ENCODE measurements around the gene EP400.

The EP400 gene

DNA sequence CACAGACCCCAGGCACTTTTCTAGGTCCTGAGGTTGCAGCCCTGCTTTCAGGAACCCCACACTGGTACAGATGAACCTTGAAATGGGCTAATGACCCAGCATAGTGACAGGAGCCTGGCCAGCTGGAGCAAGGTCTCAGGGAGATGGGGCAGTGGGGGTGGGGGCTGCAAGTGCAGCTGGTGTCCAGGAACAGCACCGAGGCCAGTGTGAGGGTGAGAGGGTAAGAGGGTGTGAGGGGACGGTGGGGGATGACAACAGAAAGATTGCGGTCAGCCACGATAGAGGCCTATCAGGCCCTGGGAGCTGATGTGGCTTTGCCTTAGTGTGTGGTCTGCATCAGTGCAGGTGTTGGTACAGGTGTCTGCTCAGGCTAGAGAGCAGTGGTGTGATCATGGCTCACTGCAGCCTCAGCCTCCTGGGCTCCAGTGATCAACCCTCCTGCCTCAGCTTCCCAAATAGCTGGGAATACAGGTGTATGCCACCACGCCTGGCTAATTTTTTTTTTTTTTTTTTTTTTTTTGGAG is 59.7 kb downstream of the EP400 start:
- no peak for DNase-seq (ENCODE audit: low read depth)
- no peak overlapping the region for H3K4me3 ChIP-seq (ENCODE audit: low read depth, low read length)

DNA sequence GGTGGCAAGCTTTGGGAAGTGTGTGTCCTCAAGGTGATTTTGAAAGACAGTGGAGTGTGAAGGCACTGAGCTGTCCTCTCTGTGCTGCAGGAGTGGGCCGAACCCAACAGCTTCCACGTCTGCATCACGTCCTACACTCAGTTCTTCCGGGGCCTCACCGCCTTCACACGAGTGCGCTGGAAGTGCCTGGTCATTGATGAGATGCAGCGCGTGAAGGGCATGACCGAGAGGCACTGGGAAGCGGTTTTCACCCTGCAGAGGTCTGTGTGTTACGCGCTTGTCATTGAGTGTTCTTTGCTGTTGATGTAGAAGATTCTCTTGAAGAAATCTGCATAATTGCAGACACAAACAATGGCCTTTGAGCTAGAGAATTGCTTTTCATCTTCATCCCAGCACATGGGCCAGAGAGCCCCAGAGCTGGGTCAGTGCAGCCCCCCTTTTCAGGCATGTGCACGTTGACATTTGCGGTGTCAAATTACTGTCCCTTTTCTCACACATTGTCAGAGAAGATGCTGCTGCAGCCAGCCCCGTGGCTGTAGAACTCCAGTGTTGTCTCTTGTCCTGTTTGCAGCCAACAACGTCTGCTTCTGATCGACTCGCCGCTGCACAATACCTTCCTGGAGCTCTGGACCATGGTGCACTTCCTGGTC is 63.3 kb downstream of the EP400 start:
- no peak for DNase-seq (ENCODE audit: low read depth)
- H3K4me3 ChIP-seq (ENCODE audit: low read depth, low read length): no peak overlapping the region

DNA sequence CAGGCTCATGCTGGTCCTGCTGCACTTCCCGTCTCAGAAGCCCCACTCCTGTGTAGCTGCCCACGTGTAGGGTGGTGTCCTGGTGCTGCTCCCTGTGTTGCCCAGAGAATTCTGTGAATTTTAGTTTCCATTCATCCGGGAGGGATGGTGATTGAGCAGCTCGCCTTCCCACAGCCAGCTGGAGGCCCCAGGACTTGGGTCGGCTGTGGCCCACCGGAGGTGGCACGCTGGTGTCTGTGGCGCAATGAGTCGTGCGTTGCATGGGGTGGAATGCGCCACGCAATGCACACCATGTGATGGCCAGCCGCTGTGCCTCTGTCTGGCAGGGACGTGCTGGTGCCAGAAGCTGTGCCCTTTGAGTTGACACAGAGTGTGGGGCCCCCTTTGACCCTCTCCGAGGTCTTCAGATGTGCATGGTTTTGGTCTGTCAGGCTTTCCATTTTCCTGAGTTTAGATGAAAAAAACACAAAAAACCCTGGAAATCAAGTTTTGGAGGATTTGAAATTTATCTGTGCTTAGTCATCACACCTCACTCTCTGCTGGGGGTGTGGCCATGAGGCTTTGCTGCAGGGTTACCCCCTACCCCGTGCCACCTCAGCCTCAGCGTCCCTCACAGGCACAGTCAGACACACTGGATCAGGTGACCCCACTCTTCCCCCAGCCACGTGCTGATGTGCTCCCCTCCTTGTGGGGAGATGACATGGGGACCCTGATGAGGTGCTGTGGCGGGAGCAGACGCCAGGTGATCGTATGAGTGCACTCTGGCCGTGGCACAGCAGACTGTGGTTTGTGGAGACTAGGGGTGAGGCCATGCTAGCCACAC is 64.6 kb downstream of the EP400 start:
- H3K4me3 ChIP-seq (ENCODE audit: low read depth, low read length): no peak overlapping the region
- DNase-seq (ENCODE audit: low read depth): no peak

DNA sequence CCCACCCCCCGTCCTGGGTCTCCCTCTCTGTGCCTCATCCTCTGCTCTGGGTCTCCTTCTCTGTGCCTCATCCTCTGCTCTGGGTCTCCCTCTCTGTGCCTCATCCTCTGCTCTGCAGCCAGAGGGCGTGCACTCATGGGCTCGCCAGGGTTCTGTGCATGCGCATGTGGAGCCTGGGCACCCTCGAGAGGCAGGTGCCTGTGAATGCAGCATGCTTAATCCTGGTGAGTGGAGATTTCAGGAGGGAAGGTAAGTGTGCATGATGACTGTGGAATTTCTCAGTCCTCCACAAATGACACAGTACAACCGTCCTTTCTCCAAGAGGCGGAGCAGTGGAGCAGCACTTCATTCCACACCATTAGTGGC is 65.2 kb downstream of the EP400 start:
- H3K4me3 ChIP-seq (ENCODE audit: low read depth, low read length): no peak overlapping the region
- DNase-seq (ENCODE audit: low read depth): no peak

DNA sequence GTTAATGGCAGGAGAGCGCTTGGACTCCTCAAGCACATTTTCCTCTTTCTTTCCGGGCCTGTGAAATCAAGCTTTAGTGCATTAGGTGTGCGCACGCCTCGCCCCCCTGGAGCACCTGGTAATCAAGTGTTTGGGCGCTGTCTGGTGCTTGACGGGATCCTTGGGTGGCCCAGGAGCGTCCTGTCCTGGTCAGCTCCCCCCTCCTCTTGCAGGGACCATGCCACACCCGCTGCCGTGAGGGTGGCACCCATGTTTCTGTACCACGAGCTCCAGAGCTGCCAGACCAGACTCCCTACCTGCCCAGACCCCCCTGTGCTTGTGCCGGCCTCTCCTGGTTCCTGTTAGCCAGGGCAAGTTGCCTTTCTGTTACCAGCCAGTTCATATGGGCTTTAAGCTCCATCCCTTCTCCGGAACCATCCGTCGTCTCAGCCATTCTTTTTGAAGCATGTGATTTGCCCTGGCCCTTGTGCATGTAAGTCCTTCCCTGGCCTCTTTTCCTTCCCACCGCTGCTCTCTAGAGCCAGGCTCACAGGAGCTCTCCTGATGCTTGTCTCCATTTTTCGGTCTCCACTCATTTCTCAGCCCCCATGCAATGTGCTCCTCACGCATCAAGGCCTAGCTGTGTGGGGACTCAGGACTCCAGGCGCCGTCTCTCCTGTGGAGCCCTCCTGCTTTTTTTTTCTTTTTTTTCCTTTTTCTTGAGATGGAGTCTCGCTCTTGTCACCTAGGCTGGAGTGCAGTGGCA is 66.1 kb downstream of the EP400 start:
- no peak overlapping the region for H3K4me3 ChIP-seq (ENCODE audit: low read depth, low read length)
- no peak for DNase-seq (ENCODE audit: low read depth)

DNA sequence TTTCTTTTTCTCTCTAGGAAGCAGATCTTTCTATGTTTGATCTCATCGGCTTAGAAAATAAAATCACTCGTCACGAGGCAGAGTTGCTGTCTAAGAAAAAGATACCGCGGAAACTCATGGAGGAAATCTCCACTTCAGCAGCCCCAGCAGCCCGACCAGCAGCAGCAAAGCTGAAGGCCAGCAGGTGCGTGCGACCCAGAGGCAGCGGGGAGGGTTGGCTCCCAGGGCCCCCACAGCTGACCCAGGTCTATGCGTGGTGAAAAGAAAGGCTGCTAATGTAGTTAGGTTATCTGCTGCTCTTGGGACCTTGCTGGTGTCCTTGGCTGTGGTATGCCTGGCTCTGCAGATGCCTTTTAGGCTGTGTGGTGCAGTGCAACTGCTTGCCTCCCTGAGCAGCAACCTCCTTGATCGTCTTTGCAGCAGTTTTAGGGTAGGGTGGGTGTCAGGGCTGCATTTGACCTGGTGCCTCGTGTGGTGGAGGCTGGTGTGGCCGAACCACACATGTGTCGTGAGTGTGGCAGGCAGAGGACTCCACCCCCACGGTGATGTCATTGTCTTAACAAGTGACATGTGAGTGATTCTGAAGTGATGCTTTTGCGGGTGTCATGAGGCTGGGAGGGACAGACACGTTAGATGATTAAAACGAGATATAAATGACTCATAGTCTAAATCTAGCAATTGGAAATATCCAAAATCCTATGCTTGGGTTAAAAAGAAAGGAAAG is 68.6 kb downstream of the EP400 start:
- DNase-seq (ENCODE audit: low read depth): no peak

DNA sequence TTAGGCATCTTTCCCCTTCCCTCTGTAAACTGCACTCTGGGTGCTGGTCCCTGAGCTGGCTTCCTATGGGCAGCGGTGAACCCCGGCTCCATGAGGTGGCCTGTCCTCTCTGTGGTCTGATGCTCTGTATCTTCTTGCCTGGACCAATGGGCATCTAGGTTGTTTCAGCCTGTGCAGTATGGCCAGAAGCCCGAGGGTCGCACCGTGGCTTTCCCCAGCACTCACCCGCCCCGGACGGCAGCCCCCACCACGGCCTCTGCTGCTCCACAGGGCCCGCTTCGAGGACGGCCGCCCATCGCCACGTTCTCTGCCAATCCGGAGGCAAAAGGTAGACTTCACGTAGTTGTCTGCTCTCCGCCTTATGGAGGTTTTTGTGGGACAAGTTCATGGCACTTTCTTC is 70.1 kb downstream of the EP400 start:
- no peak overlapping the region for H3K4me3 ChIP-seq (ENCODE audit: low read depth, low read length)
- no peak for DNase-seq (ENCODE audit: low read depth)

More for the DNA sequence above, 68.6 kb downstream of the EP400 start:
- H3K4me3 ChIP-seq (ENCODE audit: low read depth, low read length): no peak overlapping the region

DNA sequence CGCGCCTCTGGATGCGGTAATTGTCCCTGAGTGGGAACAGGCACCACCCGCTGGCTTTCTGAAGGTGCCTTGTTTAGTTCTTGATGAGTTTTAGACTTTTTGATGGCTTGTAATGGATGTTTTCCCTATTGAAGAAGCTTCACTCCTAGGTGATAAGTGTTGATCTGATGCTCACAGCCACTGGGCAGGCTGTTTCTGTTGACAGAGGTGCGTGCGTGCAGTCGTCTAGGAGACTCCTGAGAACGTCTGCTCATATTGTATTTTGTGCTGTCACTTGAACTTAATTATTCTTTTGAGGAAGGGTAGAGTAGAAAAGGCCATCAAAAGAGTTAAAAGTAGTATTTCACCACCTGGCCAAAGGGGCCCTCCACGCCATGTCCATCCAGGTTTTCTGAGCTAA is 70.5 kb downstream of the EP400 start:
- no peak for DNase-seq (ENCODE audit: low read depth)
- no peak overlapping the region for H3K4me3 ChIP-seq (ENCODE audit: low read depth, low read length)

DNA sequence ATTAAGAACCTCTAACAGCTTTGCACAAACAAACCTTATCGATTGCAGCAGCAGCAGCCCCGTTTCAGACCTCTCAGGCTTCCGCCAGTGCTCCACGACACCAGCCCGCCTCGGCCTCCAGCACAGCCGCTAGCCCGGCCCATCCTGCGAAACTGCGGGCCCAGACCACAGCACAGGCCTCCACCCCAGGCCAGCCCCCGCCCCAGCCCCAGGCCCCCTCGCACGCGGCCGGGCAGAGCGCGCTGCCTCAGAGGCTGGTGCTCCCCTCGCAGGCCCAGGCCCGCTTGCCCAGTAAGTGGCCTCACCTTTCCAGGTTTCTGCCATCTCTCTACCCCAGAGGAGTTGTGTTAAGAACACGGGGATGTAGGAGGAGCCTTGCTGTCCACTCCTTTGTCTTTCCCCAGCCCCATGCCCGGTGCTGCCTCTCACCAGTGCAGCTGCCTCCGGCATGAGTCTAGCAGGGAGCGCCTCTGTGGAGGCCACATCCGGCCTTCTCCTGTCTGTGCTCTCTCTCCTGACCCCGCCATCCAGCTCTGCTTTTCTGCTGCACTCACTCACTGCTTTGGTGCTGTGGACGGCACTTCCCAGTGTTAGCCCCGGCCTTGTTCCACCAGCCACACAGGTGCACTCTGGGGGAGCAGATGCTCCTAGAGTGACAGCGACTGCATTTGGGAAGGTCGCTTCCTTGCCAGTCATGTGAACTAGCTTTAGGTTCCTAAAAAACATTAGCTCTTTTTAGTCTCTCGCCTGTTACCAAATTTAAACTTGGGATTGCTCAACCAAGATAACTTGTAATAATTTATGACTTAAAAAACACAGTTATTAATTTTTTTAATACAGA is 71.5 kb downstream of the EP400 start:
- no peak for DNase-seq (ENCODE audit: low read depth)
- no peak overlapping the region for H3K4me3 ChIP-seq (ENCODE audit: low read depth, low read length)

DNA sequence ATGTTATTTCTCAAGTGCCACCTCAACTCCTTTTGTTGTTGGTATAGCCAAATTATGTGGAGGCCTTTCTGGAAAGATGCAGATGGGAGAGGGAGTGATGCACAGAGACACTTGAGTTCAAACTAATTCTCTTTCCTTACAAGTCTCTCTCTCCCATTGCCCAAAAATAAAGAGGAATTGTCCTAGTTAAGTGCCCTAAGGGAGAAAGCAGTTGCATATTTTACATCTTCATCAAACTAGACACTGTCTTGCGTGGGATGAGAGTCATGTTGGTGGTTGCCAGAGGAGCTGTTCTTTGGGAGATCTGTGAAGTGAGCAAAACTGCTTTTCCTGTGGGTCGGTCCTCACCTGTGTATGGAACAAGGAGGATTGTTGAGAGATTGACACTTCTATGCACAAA is 72.2 kb downstream of the EP400 start:
- no peak for DNase-seq (ENCODE audit: low read depth)

DNA sequence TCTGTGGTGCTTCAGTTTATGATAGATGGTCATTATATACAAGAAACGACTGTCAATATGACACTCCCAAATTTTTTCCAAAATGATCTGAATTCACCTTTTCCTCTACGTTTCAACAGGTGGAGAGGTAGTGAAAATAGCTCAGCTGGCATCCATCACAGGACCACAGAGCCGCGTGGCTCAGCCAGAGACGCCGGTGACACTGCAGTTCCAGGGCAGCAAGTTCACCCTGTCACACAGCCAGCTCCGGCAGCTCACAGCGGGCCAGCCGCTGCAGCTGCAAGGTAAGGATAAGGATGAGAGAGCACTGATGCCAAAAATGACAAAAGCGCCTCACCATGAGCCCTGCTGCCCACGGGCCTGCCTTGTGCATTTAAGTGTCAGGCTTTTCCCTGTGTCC is 73.9 kb downstream of the EP400 start:
- H3K4me3 ChIP-seq (ENCODE audit: low read depth, low read length): no peak overlapping the region
- no peak for DNase-seq (ENCODE audit: low read depth)

More for the DNA sequence above, 72.2 kb downstream of the EP400 start:
- no peak overlapping the region for H3K4me3 ChIP-seq (ENCODE audit: low read depth, low read length)

DNA sequence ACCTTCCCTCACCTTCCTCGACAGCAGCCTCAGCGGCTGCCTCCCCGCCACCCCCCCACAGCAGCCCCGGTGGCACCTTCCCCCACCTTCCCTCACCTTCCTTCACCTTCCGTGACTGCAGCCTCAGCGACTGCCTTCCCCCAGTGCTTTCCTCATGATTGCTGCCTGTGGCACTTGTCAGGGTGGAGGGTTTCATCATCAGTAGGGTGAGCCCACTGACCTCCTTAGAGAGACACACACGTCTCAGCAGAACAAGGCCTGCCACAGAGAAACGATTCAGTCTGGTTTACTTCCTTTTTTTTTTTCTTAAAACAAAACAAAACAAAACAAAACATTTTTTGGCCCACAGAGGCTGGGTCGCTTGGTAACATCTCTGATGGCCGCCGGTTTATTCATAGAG is 75.0 kb downstream of the EP400 start:
- no peak overlapping the region for H3K4me3 ChIP-seq (ENCODE audit: low read depth, low read length)
- DNase-seq (ENCODE audit: low read depth): no peak

DNA sequence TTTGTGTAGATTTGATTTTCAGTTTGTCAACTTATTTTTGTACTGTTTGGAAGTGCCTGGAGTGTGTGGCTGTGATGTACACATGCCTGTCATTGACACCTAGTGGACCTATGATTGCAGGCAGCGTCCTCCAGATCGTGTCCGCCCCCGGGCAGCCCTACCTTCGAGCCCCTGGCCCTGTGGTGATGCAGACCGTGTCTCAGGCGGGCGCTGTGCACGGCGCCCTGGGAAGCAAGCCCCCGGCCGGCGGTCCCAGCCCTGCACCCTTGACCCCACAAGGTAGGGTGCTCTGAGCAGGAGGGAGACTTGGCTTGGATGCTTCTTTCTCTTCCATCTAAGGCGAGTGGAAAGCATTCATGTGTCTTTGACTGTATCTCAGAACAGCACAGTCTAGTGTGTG is 75.8 kb downstream of the EP400 start:
- no peak for DNase-seq (ENCODE audit: low read depth)
- no peak overlapping the region for H3K4me3 ChIP-seq (ENCODE audit: low read depth, low read length)

DNA sequence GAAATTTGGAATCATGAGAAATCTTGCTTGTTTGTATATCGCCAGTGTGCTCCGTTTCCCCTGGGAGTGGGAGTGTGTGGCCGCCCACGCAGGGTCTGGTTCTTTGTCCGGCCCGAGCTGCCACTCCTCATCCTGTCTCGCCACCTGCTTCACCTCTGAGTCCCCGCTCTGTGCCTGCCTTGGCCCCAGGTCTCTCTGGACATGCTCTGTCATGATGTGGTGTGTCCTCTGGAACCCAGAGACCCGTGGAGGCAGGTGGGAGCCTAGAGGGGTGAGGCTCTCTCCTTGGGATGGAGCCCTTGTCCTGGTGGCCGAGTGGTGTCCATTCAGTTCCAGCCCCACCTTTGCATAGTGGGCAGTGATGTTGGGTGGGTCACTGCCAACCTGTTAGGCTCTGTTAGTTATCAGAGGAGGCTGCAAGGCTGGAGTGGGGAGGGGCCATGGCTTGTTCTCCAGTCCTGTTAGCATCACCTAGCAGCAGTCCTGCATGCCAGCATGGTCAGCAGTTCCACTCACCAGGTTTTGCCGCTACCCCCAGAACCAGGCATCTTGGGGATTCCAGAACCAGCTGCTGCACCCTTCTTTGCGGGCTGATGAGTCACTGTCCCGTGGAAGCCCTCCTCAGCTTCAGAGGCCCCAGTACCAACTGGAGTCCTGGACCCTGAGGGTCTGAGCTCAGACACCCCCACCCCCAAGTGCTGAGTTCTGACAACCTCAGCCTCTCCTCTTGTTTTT is 76.5 kb downstream of the EP400 start:
- DNase-seq (ENCODE audit: low read depth): no peak
- H3K4me3 ChIP-seq (ENCODE audit: low read depth, low read length): no peak overlapping the region

DNA sequence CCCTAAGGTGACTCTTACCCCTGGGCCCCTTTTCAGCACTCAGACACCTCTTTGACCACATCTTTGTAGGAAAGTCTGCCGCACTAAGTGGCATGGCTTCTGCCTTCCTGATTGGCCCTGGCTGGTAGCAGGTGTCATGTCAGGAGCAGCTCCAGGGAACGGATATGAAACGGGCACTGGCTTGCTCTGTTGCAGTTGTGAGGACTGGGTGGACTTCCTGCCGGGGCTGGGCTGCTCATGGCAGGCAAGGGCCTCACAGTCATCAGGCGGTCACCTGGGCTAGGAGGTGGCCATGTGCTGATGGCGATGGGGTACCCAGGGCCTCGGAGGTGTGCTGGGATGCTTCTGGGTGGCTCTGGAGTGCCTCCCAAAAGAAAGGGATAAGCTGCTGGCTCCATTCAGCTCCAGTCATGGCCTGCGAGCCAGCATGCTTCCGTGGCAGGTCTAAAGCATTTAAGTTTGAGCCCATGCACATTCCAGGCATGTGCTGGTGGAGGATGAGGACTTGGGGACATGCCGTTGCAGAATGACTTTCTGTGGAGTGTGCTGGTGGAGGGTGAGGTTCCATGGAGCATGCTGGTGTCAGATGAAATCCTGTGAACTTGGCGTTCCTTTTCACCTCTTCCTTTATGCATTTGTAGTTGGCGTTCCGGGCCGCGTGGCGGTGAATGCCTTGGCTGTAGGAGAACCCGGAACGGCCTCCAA is 77.2 kb downstream of the EP400 start:
- H3K4me3 ChIP-seq (ENCODE audit: low read depth, low read length): no peak overlapping the region
- DNase-seq (ENCODE audit: low read depth): no peak

DNA sequence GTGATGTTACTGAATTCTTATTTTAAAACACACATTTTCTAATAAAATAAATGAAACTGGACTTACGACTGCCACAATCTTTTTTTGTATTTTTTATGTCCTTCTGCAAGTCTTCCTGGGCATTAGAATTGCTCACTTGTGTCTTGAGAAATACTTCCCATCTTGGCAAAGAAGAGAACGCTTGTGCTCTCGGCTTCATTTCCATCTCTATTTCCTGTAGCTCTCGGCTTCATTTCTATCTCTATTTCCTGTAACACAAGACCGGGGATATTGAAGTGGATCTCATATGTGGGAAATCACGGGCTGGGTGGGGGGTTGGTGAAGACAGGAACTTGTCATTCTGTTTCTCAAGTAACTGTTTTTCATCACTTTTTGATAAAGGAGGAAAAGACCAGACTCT is 77.9 kb downstream of the EP400 start:
- DNase-seq (ENCODE audit: low read depth): no peak
- H3K4me3 ChIP-seq (ENCODE audit: low read depth, low read length): no peak overlapping the region

DNA sequence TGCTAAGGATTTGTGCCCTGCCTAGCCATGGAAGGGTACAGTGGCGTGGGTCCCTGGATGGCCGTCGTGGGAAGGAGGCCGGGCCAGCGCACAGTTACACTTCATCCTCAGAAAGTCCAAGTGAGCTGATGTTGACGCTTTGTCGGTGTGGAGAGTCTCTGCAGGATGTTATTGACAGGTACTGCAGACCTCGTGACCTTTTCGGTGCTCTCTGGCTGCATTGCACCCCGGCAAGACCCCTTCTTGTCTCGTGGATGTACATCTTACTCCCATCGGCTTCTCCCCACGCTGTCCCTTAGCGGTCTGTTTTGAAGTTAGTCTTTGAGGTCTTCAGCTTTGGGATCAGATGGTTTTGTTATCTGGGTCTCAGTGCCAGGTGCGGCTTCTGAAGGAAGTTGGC is 78.4 kb downstream of the EP400 start:
- no peak overlapping the region for H3K4me3 ChIP-seq (ENCODE audit: low read depth, low read length)
- DNase-seq (ENCODE audit: low read depth): no peak
